Stimulated activated CD8-positive, alpha-beta memory T cell treated with anti-CD3 and anti-CD28 coated beads, Interleukin-15, amount 100 ng/mL, for 48 hours (primary cell): ENCODE data around the gene BRD7.

Experiments used
- DNase-seq, 2 donors: peaks; one replicate each; pipeline ENCODE4 v3.0.0-alpha.2; 2020; ENCODE audit warnings: low read depth in 2 of 2

Gene BRD7

DNA sequence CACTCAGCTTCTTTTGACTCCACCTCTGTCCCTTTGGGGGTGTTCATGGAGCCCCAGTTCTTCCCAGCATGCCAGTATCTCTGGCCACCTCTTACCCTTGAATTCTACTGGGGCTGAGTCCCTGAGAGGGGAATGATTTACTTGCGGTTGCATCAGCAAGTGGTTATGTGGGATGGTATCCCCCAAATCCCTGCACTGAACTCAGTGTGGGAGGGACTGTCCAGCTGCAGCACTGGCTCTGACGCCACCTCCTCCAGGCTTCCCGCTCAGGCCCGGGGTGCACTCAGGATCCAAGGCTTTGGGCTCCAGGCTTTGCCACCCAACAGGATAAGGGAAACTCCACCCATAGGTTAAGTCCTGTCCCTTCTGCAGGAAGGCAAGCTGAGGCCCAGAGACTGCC is 21.1 kb upstream of the BRD7 start:
- no peak for DNase-seq

DNA sequence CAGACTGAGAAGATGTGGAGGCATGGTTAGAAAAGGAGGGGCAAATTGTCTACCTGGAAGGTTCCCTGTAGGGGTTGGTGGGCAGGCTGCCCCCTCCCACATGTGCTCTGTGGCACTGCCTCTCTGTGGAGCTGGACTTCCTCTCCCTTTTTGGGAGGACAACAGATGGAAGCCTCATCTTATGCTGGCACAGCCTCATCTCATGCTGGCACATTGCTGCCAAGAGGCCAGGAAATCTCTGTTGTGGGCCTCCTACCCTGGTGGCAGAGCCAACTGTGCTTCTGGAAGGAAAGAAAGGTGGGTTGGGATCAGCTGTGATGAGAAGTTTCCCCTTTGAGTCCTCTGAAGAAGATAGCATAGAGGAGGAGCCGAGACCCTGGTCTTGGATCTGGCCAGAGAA is 19.7 kb upstream of the BRD7 start:
- no peak for DNase-seq

DNA sequence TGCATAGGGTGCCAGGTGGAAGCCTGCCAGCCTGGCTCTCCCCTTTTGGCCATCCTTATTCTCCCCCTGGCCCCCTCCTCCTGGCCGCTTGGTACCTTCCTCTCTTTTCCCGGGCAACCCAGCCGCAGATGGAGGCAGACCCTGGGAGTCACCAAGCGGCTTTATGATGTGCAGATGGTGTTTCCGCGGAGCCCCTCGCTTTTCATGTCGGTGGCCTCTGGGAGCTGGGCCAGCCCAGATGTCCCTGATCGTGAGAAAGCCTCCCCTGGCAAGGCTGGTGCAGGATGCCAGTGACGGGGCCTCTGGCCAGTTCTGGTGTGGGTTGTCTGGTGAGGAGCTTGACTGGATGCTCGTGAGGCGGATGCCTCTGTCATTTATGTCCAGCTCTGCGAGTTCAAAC is 18.0 kb upstream of the BRD7 start:
- DNase-seq, result no peak

DNA sequence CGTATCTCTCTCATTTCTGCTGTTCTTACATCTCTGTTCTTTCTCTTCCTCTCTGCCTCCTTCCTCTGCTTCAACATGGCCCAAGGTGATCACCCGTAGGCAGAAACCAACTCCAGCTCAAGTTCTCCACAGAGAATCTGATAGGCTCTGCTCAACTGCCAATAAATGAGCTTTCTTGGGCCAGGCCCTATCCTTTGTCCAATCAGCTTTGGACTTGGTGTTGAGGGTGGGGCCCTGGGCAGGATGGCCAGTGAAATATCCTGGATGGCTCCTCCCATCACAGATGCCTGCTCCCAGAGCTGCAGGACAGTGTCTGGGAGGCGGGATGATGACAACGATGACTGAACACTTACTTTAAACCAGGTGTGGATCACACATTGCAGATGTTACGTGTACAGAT is 17.4 kb upstream of the BRD7 start:
- no peak for DNase-seq

DNA sequence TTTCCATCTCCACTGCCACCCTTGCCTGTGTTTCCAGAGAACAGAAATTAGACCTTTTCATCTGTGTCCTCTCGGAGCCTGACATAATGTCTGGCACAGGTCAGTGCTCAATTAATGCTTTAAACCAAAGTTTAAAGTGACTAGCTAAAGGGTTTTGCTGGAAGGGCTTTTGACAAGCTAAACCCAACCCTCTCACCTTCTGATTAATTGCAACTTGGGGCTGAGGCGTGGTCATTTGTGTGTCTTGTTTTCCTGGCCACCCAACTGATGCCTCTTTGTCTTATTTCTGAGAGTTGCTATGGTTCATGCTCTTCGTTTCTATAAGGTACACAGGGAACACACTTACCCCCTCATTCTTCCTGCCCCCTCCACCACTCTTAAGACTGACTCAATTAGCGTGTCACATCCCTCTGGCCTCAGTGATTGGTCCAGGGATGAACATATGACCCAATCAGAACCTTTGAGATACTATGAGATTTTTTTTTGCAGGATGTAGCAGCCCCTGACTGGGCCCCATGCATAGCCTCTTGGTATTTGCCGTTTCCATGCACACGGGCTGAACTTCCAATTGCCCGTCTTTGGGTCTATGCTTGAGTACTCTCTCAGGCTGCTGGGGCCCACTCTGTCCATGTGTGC is 15.8 kb upstream of the BRD7 start:
- no peak for DNase-seq

DNA sequence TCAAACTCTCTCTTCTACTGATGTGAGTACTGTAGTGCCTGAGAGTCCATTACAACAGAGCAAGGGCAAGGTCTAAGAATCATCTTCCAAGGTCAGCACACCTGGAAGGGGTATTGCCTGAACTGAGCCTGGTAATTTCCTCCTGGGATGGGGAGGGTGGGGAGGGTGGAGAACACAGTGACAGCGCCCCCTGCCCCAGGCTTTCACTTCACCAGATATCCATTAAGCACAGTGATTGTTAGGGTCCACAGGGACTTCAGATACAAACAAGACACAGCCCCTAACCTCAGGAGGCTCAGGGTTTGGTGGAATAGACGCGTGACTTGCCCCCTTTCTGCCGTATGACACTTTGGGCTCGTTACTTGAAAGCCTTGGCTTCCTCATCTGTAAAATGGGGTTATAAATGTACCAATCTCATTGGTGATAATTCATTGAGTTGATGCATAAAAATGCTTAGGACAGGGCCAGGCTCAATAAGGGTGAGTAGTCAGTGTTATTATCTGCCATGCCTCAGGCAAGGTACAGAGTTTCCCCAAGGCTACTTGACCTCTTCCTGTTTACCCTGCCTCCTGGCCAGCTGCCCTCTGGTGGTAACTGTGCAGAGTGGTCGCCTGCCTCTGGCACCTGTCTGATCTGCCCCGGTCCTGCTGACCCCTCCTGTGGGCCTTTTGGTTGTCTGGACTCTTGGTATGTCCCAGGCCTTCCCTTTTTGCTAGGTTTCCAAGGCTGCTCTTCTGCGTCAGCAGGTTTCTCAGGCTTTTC is 13.1 kb upstream of the BRD7 start:
- DNase-seq, result no peak

DNA sequence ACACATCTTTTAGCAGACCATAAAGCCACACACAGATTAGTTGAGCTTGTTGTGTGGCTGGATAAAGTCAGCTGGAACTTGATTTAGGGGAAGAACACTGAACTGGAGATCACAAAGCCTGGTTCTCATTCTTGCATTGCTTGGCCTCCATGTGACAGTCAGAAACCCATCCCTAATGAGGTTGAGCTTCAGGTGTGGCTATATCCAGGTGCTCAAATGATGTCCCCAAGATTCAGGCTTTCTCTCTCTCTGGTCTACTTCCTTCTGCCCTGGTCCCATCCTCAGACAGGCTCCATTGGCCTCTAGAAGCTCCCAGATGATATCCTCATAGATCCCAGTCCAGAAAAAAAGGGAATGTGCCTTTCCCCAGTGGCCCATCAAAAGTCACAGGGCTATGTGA is 9.6 kb upstream of the BRD7 start:
- no peak for DNase-seq

DNA sequence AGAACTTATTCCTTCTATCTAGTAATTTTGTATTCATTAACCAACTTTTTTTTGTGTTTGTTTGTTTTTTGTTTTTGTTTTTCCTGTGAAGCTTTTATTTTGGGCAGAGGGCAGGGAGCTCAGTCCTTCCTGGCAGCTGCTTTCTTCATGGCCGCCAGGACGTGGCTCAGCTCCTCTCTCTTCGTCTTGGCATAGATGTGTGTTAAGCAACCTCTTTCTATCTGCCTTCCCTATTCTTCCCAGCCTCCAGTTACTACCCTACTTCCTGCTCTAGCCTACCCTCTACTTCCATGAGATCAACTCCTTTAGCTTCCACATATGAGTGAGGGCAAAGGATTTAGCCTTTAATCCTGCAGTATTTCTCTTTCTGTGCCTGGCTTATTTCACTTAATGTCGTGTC is 8.2 kb upstream of the BRD7 start:
- no peak for DNase-seq

DNA sequence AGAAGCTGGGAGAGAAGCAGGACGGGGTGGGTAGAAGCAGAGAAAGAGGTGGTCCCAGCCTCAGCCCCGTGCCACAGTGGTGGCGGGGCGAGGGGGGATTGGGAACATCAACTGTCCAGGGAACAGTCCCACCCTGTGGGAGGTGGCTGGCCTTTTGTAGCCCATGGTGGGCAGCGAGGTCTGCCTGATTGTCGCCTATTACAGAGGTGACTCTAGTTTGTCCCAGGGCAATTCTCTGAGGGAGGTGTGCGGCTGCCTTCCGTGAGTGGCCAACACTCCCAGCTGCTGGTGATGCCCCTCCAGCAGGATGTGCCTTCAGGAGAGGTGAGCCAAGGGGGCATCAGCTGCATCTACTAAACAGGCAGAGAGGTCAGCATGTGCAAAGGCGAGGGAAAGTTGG is 5.0 kb upstream of the BRD7 start:
- no peak for DNase-seq

DNA sequence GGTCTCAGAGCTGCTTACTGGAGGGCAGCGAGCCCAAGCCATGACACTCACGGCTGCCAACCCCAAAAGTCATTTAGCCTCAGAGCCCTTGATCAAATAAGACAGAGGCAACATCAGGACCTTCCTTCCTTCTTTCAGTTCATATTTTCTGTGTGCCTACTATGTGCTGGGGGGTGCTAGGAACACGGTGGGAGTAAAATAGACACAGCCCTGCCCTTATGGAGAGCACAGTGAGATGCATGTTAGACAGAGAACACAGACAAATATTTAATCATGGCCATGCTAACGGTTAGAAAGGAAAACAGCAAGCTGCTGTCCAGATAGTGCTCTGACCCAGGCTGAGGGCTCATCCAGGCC is 4.5 kb upstream of the BRD7 start:
- no peak for DNase-seq

DNA sequence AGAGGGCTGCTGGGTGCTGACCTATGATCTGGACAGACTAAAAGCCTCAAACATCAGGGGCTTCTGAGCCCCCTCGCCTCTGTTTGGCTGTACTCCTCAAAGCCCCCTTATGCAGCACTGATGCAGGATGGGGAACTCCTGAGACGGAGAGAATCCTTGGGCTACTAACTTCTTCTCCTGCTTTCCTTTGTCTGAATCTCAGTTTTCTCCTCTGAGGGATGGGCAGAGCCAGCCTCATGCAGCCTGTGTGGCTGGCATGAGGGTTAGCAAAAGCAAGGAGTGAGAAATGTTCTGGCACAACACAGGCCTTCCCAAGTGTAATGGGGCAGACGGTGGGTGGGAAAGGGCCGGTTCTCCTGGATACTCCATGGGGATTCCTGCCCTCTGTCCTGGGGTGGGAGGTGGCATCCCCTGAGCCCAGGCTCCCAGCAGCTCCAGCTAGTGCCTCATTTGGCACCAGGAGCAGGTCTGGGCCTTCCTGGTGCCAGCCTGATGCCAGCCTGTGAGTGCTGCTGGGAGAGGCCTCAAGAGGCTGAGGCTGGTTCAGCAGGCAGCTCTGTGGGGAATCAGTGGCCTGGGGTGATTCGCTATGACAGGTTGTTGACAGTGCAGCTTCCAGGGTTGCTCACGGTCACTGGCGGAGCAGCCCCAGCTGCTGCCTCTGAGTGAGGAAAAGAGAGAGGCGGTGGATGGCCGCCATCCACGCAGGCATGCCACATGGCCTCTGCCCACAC is 4.0 kb upstream of the BRD7 start:
- DNase-seq, result no peak

DNA sequence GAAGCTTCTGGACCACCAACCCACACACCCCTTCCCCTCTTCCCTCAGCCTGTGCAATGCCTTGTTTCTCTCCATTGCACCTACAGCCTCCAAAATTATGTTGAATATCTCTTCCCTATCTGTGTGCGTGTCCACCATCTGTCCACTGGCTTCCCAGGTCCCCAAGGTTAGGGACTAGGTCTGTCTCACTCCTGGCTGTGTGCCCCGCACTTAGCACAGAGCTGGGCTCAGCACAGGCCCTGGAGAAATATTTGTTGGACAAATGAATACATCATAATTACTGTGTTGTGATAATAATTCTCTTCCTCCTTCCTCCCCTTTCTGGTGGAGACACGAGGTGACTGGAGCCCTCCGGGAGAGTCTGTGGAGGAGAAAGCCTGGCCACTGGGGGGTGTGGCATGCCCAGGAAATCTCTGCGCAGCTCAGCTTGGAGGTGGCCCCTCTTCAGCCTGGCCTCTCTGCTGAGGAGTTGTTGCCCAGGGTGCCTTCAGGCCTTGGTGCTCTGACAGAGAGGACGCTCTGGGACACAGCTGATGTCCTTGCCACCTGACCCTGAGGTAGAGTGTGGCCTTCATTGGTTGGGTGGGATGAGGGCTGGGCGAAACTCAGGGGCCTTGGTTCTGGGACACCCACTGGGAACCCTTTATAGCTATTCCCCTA is 3.3 kb upstream of the BRD7 start:
- DNase-seq, result no peak

DNA sequence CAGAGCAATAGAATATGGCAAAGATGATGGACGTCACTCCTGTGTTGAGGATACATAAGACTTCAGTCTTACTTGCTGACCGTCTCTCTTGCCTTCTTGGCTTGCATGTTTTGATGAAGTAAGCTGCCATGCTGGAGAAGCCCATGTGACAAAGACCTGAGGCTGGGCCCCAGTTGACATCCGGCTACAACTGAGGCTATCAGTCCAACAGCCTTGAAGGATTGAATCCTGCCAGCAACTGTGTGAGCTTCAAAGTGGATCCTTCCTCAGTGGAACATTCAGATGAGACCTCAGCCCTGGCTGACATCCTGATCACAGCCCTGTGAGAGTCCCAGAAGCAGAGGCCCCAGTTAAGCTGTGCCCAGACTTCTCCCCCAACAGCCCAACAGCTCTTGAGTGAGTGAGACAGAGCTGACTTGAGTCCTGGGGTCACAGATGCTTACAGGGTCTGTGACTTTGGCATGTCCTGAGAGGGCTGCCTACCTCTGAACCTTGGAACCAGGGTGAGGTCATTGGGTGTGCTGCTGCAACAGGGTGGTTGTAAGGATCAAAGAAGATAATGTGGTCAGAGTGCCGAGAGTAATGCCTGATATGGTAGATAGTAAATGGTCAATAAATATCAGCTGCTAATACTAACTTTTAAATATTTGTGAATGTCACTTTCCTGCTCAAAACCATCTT is 2.4 kb upstream of the BRD7 start:
- DNase-seq, result no peak

DNA sequence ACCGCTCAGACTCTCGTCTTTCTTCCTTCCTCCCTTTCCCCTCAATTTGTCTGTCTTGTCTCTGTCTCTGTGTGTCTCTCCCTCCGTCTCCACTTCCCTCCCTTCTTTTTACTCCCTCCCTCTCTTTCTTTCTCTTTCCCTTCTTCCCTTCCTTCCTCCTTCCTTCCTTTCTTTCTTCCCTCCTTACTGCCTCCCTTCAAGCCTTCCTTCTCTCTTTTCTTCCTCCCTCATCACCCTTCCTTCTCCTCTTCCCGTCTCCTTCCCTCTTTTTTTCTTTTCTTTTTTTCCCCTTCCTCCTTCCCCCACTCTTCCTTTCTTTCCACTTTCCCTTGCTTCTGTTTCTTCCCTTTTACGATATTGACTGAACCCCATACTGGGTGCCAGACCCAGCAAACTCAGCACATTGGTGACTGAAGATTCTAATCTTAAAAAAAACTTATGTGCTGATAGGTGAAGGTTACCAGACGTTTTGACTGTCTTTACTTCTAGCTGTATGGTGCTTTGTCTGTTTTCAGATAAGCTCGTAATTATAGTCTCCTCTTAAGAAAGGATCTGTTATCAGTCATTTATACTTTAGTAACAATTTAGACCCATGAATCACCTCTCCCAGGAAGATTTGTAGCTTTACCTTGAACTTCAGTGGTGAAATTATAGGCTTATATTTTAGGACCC is 481 bp upstream of the BRD7 start:
- DNase-seq, result no peak

DNA sequence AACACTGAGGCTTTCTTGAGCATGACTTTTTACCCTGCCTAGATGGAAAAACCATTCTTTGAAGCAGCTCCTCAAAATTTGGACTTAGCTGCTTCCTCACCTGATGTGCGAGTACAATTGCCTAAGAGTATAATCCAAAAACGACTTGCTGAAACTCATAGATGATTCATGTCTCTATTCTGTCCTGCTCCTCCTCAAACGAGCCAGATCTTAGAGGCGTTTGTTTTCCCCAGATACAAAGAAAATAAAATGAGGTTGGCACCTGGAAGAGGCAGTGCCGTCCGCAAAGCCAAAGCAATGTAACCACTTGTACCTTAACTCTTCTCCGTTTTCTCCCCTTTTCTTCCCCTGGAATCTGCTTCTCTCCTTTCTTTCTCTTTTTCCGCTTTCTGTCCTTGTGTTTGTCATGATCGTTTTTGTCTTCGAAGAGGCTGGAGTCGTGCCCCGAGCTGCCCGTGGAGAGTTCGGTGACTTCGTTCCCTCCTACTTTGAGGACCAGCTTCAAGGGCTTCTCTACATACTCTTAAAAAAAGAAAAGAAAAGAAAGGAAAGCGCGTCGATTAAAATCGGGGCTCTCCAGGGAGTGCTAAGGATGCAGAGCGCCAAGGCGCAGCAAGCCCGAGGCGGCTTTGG is 895 bp downstream of the BRD7 start:
- no peak for DNase-seq

DNA sequence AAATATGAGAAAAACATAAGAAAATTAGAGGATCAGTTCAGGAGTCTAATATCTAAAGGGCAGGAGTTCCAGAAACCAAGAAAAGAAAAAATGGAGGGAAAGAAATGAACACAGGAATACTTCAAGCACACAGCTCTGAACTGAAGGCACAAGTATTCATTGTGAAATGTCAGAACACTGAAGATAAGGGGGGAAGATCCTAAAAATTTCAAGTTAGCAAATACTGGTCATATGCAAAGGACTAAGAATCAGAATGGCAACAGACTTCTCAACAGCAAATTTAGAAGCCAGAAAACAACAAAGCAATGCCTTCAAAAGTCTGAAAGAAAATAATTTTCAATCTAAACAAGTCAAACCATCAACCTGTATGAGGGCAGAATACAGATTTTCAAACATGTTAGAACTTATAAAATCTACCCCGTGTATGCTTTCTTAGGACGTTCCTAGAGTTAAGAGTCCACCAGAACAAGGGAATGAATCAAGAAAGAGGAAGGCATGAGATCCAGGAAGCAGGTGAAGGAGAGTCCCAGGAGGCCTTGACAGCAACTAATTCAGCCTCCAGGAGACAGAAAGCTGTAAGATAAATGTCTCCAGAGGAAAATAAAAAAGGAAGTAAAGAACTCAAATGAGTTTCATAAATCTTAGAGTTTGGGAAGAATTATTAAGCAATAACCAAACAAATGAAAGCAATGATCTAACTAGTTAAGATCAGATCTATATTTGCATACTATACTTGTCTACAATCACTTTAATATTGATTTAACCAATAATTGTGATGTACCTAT is 2.8 kb downstream of the BRD7 start:
- DNase-seq, result no peak

DNA sequence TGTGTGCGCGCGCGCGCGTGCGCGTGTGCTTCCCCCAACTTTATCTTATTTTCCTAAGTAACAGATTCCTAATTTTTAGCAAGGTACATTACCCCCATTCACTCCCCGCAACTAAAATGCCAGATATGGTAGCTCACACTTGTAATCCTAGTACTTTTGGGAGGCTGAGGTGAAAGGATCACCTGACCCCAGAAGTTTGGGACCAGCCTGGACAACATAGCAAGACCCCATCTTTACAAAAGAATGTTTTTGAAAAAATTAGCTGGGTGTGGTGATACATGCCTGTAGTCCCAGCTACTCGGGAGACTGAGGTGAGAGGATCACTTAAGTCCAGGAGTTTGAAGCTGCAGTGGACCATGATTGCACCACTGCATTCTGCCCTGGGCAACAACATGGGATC is 5.1 kb downstream of the BRD7 start:
- DNase-seq, result no peak

DNA sequence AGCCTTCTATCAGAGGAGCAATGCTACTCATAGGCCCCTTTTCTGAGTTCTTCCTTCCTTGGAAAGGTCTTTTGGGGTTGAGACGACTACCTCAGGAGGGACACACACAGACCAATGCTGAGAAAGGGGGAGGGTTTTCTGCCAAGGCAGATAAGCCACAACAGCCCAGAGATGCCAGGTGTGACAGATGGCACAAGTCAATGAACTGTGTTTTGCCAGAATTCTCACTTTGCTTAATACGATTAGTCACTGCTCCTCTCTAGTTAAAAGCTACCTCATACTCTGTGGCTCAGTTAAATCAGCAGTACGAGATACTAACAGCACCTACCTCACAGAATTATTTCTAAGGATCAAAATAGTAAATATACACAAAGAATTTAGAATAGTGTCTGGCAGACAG is 8.0 kb downstream of the BRD7 start:
- DNase-seq, result no peak

DNA sequence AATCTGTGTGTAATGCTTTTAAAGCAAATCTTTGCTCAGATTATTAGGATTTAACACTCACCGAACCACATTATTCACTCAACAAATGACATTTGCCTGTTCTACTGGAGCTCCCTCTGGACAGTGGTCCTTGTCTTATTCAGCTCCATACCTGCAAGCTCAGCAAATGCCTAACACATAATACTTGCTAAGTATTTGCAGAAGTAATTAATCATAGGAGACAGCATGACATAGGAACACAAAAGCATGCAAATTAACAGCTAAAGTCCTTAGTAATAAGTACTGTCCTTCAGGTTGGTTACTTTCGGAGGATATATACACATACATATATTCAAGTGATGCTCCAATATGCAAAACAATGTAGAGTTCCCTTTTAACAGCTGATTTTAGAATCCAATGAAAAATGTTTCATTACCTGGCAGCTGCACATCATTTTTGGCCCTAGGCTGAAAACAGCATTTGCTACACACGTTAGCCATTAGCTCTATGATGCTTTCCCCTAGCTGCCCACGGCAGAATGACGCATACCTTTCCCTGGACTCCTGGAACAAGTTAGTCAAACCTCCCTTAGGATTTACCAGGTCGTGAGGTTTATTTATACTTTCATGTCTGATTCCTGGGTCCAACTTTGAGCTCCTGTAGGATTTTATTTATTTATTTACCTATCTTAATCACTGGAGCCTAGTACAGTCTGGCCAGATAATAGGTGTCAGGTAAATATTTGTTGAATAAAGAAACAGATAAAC is 8.6 kb downstream of the BRD7 start:
- no peak for DNase-seq

DNA sequence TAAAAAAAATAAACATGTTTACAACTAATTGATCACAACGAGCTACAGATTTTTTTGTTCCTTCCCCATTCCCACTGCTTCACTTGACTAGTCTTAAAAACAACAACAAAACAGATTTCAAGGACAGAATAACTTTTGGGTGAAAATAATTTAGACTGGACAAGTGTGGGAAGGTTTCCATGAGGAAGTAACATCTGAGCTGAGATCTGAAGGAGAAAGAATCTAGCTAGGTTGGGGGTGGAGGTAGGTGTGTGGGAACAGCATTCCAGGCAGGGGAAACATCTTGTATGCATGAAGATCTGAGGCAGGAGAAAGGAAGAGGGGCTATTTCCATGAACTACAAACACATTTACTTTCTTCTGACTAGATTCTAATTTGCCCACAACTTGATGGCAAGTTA is 9.2 kb downstream of the BRD7 start:
- DNase-seq, result no peak
